ENCODE data around the gene EN2.

Gene EN2

DNA sequence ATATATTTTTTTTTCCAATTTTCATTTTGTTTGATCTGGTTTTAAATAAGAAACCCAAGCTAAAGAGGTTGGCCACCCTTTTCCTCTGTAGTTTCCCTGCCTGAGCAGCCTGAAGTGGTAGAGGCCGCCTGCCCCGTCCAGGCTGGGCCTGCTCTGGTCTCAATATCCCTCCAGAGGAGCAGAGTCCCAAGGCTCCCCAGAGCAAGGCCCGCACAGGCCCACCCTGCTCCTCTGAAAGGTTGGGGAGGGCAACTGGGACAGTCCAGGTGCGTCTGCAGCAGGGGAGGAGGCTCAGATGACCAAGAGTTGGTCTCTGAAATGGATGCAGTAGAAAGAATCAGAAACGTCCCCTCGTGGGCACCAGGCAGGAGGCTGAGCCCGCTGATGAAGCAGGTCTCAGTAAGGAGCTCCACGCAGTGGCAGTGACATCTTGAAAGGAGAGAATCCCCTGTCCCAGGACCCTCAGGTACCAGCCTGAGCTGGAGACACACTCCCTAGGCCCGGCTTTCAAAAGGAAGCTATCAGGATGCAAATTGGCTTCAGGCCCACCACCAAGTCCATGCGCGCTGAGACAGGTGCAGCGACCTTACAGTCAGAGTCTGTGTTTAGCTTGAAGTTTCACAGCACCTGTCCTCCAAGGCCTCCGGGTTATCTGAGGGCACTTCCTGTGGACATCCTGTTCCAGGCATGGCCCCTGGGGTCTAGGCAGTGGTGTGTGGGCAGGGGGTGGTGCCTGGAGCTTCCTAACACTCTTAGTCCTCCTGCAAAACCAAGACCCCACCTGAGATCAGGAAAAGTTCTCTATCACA lies 37.7 kb downstream of the EN2 start:
- TF ChIP-seq, protein P1, sequence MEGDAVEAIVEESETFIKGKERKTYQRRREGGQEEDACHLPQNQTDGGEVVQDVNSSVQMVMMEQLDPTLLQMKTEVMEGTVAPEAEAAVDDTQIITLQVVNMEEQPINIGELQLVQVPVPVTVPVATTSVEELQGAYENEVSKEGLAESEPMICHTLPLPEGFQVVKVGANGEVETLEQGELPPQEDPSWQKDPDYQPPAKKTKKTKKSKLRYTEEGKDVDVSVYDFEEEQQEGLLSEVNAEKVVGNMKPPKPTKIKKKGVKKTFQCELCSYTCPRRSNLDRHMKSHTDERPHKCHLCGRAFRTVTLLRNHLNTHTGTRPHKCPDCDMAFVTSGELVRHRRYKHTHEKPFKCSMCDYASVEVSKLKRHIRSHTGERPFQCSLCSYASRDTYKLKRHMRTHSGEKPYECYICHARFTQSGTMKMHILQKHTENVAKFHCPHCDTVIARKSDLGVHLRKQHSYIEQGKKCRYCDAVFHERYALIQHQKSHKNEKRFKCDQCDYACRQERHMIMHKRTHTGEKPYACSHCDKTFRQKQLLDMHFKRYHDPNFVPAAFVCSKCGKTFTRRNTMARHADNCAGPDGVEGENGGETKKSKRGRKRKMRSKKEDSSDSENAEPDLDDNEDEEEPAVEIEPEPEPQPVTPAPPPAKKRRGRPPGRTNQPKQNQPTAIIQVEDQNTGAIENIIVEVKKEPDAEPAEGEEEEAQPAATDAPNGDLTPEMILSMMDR (IDR thresholded peaks at IDR 0.05; ENCODE audit: control insufficient read depth, extremely low read depth, insufficient read depth) = no peak
- H3K4me3 ChIP-seq (ENCODE audit: low read depth, low read length) = no peak overlapping the region
- DNase-seq (ENCODE audit: low read depth) = no peak

DNA sequence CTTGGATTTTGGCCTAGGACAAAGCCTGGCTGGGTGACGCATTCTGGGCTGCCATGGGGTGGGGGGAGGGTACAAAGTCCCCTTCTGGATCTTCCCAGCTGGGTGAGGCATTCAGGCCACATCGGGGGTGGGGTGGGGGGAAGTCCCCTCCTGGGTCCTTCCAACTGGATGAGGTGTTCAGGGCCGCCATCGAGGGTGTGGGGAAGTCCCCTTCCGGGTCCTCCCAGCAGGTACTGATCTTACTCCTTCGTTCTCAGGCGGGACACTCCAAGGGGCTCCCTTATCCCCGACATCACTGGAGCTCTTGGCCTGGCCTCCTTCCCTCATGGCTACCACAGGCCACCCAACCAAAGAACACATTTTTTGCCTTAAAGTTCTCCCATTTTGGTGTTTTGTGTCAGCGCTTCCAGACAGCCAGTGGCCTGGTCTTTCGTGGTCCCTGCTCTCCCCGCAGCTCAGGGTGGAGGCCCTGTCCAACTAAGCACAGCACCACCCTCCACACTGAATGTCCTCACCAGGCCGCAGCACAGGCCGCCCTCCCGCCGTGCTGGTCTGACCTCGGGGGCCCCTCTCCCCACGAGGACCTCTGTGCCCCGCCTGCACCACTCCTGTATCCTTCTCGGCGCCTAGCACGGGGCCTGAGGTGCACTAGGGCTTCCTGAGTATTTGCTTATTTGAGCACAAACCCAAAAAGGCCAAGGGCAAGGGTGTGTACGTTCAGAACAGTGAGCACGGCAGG lies 38.5 kb downstream of the EN2 start:
- TF ChIP-seq, protein P1 (IDR thresholded peaks at IDR 0.05; ENCODE audit: control insufficient read depth, extremely low read depth, insufficient read depth) = no peak
- DNase-seq (ENCODE audit: low read depth) = no peak
- no peak overlapping the region for H3K4me3 ChIP-seq (ENCODE audit: low read depth, low read length)

DNA sequence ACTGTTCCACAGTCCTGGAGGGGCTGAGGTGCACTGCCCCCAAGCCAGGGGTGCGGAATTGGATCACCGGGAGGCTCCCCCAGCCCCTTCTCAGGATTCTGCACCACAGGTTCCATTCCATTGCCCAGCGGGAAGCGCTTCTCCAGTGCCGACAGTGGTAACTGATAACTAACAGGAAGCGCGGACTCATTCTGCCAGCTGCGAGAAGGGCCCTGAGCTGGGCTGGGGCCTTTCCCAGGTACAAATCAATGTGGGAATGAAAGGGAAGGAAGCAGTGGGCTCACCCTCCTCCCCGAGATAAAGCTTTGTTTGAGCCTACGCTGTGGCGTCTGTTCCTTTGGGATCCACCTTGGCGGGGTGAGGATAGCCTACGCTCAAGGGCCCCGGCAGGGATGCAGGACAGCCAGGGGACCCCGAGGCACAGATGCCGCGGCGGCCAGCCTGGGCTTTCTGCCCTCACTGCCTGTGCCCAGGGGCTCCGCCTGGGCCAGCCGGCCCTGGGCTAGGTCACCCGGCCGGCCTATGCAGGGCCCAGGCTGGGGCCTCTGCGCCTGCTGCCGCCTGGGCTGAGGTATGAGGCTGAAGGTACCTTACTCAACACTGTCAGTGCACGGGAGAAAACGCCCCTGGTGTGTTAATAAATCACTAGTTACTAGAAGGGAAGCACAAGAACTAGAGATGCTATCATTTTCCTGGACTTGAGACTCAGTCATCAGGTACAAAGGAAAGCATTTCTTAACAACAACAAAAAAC lies 39.4 kb downstream of the EN2 start:
- DNase-seq (ENCODE audit: low read depth) = no peak
- H3K4me3 ChIP-seq (ENCODE audit: low read depth, low read length) = no peak overlapping the region
- TF ChIP-seq, protein P1 (IDR thresholded peaks at IDR 0.05; ENCODE audit: control insufficient read depth, extremely low read depth, insufficient read depth) = no peak

DNA sequence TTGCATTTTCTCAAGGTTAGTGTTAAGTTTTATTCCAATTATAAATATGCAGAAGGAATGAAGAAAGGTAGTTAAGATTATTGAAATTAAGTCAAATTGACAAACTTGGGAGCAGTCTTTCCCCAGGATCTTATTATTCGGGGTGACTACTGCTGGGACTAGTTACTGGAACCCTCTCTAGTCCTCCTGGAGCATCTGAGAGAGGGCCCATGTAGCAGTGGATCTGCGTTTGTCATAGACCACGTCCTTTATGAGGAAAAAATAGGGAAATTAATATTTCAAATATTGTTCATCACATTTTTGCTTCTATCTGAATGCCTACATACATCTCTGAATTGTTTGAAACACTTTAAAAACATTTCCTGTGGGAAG lies 47.5 kb downstream of the EN2 start:
- TF ChIP-seq, protein P1 (IDR thresholded peaks at IDR 0.05; ENCODE audit: control insufficient read depth, extremely low read depth, insufficient read depth) = no peak
- no peak for DNase-seq (ENCODE audit: low read depth)
- H3K4me3 ChIP-seq (ENCODE audit: low read depth, low read length) = no peak overlapping the region

DNA sequence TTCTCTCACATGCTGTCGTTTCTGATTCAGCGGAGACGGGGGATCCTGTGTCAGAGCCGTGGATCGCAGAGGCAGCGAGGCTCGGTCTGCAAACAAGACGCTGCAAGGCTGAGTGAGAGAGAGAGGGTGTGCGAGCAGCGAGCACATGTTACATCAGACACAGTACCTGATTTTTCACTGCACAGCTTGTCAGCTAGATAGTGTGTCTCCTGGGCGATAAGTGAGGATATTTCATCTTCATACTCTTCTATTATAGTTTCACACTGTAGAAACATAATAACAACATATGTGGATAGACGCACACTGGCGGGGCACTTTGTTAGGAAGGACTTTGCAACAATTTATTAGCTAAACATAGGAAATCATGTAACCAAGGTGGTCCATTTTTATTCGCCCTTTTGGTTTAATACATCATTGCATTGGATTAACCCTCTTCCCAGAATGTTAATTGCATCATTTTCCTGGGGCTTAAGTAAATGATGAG lies 49.0 kb downstream of the EN2 start:
- 0 out of 2 replicates have a peak overlapping the region, but pooled peaks have one; percentile 8 for H3K4me3 ChIP-seq (ENCODE audit: low read depth, low read length)
- DNase-seq (ENCODE audit: low read depth) = peak; percentile 14
- TF ChIP-seq, protein P1 (IDR thresholded peaks at IDR 0.05; ENCODE audit: control insufficient read depth, extremely low read depth, insufficient read depth) = no peak

DNA sequence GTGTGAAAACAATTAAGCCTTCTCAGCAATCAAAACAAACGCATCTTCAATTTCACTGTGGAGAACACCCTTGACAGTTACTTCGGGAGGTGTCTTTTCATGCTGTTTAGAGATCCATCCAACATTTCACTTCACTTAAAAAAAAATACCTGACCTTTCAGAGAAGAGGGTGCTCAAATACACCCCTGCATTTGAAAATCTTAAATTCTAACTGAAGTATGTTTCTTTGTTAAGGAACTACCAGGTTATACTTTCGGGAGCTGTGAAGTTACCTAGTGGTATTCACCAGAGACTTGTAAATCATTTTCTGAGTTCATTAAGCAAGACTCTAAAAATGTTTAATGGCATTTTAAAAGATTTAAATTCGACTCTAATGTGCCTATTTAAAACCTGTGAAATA lies 49.6 kb downstream of the EN2 start:
- H3K4me3 ChIP-seq (ENCODE audit: low read depth, low read length) = no peak overlapping the region
- TF ChIP-seq, protein P1 (IDR thresholded peaks at IDR 0.05; ENCODE audit: control insufficient read depth, extremely low read depth, insufficient read depth) = no peak
- DNase-seq (ENCODE audit: low read depth) = no peak
